ENCODE measurements around the gene MYORG.

MYORG gene

DNA sequence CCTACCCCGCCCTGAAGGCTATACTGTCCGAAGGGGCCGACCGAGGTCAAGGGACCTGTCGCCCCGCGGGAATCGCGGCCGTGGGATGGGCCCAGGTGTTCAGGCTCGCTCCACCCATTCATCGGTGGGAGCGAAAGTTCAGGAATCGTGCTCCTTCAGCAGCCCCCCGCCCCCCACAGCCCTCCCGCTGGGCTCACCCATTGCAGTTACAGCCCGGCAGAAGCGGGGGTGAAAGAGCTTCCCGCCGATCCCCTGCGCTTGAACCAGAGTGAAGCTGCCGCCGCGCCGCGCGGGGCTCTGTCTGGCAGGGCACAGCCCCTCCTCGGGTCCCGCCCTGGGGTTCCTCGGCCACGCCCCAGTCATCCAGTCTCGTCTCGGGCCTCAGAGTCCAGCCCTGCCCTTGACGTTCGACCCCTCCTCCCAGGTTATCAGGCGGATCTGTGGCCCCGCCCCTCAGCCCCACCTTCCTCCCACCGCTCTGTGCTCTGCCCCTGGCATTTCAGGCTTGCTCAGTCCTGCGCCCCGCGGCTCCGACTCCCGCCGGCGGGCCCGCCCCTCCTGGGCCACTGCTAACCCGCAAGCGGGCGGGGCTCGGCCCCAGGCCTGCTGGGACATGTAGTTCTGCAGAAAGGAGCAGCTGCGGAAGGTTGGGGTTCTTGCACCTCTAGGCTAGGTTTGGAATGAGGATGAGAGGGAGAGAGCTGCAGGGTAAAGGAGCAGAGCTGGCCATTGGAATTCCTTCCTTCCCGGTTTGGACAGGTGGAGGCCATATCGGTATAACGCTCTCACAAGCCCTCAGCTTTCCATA is at the start of gene MYORG:
Gene MYORG, minus strand, starts transcription at position 303 of the 808 bp plus-strand sequence. CDS start 3,955 bp downstream, outside the sequence.
- in situ Hi-C loops (cut with MboI; ENCODE audit: low sequenced_read_pairs) = no loop called here

DNA sequence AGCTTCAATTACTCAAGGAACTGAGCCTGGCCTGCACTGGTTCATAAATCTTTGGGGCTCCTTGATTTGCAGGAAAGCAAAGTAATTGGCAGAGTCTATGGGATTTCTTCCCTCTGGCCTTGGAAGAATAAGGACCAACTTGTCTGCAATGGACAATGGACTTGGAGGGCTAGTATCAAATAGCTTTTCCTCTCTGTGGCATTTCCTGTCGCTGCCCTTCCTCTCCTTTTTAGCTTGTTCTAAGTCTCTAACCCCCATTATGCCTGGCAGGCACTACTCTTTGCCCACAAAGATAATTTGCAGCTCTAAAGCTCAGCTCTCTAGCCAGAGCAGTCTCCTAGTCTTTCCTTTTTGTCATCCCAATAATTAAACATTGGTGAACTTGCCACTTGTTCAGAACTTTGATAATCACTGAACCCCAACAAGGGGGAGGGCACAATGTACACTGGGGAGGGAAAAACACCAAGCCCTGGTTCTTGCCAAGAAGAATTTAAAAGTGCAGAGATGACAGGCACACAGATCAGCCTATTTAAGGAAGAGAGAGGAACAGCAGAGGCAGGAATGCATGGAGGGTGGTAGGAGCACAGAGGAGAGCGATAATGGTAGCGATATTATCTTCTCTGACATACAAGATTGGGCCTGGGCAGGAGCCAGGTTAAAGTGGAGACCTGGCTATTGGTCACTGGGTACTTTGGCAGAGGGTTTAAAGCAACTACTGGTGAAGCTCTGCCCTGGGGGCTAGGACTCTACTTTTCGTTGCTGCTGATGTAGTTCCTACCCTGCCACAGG is 43.2 kb upstream of the MYORG start:
- in situ Hi-C loops (cut with MboI; ENCODE audit: low sequenced_read_pairs) = no loop called here

DNA sequence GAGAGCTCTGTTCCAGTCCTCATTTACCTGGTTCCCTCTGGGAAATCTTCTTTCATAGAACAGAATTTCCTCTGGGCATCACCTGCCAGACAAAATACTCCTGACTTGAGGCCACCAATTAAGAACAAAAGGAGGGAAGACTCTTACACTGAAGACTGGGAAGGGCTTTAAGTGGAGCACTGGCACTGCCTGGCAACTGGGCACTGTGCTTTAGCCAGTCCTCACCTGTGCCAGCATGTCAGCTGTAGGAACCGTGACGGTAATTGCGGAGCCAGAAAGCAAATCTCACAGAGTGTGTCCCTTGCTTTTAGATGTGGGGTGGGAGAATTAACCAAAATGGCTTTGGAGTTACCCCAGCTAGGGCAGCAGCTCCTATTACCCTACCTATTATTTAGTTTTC is 41.0 kb upstream of the MYORG start:
- in situ Hi-C loops (cut with MboI; ENCODE audit: low sequenced_read_pairs) = no loop called here

DNA sequence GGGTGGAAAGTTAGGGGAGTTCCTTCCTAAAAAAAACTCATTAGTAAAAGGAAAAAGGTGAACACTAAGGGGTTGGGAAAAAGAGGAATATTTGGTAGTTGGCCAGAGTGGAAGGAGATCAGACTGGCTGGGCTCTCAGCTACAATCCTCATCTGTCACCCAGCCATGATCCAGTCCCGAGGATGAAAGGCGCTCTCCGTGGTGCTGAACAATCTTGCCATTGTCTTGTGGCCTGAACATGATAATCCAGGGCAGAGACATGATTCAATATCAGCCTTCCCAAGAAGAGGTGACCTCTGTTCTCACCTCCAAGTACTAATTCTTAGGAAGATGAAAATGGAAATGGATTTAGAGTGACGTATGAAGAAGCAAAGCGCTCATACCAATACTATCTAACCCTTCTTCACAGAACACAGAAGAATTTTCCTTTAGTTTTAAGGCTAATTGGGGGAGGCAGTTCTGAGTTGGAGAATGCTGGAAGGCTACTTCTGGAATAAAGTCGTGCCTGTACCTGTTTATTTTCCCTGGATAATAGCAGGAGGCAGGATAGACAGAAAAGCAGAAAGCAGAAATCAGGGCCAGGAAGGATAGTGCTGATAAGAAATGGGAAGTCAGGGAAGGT is 36.6 kb upstream of the MYORG start:
- in situ Hi-C loops (cut with MboI; ENCODE audit: low sequenced_read_pairs) = no loop called here

GRCh38 chr9:34412336-34412735 is 35.6 kb upstream of the MYORG start:
- in situ Hi-C loops (cut with MboI; ENCODE audit: low sequenced_read_pairs) = no loop called here

DNA sequence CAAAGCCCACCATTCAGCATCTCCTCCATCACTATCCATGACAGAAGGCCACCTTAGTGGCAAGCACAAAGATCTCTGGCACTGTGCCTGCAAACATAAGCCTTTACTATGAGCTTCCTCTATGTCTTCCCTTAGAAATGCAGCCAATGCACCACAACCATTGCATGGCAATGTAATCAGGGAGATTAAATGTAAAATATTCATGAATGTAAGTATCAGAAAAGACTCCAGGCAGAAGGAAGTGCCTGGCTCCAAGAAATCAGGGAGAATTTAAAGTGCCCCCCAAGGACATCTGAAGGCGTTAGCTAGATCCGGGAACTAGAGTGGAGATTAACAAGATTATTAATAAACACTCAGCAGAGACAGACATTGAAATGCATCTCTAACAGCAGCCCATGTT is 32.5 kb upstream of the MYORG start:
- in situ Hi-C loops (cut with MboI; ENCODE audit: low sequenced_read_pairs) = no loop called here

DNA sequence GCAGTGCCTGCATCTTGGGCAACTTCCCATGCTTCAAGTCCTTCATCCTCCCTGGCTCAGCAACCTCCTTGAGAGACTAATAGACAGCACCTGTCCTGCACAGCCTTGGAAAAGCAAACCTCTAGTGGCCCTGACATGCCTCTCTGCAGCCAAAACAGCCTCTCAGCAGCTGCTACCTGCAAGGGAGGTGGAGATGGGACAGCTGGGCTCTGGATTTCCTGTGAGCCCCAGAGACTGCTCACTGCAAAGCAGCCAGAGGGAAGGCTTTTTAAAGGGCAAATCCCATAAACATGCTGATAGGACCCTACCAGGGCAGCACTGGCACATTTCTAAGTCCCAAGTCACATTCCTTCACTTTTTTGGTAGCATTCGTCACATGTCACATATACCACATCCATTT is 31.5 kb upstream of the MYORG start:
- in situ Hi-C loops (cut with MboI; ENCODE audit: low sequenced_read_pairs) = no loop called here

DNA sequence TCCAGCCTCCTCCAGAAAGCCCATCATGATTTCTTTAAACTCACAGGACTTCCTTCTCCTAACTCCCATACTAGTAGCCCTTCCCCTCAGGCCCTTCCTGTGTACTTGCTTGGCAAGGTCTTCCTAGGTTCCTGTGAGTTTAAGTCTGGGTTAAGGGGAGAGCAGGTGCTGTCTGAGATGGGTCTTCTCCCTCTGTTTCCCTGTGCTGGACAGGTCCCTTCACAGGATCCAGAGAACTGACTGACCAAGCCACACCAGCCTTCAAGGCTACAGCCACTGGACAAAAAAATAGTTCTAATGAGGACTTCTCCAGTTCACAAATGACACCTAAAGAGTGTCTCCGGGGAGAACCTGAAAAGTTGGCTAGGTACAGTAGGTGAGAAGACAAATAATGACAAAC is 29.5 kb upstream of the MYORG start:
- in situ Hi-C loops (cut with MboI; ENCODE audit: low sequenced_read_pairs) = no loop called here

DNA sequence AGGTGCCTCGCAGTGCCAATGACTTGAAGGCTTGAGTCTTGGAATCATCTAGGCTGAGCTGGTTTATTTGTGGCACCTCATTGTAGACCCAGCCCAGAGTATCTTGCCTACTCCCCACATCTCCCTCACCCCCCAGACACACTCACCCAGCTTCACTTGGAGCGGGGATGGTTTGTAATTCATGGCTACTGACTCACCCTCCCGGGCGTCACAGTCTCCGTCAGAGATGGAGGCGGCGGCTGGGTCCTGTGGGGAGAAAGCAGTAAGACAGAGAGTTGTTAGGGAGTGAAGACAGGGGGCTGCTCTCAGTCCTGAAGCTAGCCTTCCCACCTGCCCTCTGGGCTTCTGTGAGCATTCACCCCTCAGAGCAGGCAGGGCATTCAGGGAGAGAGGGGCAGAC is 29.0 kb upstream of the MYORG start:
- in situ Hi-C loops (cut with MboI; ENCODE audit: low sequenced_read_pairs) = no loop called here

DNA sequence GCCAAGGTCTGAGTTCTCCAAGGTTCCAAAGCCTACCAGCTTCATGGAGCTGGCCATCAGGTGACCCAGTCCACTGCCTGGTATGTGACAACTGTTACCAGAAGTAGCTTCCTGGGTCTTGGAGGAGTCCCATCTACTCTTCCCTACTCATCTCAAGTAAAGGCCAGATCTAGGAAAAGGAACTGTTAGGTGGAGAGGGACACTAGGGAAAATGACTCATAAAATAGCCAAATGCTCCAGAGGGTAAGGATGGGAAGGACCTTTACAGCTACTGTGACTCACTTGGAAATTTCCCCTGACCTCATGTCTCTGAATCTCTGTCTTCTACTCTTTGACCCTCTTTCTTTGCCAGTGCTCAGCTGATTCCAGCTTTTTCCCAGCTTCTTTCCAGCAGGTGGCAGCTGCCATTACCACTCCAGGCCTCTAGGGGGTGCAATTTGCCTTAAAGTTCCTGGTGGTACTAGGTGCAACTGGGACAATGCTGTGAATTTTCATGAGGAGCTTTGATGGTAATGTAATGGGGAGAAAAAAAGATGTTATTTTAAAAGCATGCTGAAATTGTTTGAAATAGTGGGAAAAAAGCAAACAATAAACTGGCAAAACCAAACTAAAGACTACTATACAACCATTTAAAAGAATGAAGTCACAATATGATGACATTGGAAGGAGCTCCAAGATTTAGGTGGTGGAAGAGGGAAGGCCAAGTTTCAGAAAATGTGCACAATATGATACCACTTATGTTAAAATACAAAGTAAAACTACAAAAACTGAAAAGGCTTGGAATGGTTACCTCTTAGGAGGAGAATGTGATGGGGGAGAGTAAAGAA is 27.1 kb upstream of the MYORG start:
- in situ Hi-C loops (cut with MboI; ENCODE audit: low sequenced_read_pairs) = no loop called here

GRCh38 chr9:34400686-34401602 is 24.2 kb upstream of the MYORG start:
- in situ Hi-C loops (cut with MboI; ENCODE audit: low sequenced_read_pairs) = no loop called here

DNA sequence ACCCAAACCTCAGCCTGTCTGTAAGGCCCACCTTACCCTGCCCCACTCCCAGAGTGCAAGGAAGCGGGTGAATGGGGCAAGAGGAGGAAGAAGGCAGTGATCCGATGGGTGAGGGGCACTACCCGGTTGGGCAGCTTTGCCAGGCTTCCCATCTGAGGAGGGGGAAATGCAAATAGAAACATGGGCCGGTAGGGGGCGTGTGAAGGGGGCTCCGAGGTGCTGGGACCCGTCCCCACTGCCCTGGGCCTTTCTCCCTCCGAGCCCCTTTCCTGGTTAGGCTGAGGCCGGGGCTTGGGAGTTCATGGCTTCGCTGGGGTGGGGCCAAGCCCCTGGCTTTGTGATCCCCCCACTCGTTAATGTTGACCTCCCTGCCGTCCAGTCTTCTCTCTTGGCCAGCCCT is 23.6 kb upstream of the MYORG start:
- in situ Hi-C loops (cut with MboI; ENCODE audit: low sequenced_read_pairs) = no loop called here

- in situ Hi-C loops (cut with MboI; ENCODE audit: low sequenced_read_pairs) = no loop called here
Measured at GRCh38 chr9:34399729-34400128, 23.0 kb upstream of the MYORG start.

DNA sequence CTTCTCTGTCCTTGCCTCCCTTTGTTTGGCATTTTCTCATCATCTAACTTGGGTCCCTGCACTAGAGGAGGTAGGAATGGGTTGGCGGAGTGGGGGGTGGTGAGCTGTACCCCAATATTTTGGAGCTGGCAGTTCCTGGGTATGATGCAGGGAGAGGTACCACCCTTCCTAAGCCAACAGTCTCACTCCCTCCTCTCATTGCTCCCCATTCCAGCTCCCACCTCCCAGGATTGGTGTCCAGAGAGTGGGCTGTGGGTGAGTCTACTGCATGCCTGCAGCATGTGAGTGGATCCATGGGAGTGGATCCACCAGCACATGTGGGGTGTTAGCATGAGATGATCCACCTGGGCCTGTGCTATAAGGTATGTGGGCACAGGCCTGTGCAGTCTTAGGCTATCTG is 22.2 kb upstream of the MYORG start:
- in situ Hi-C loops (cut with MboI; ENCODE audit: low sequenced_read_pairs) = no loop called here

DNA sequence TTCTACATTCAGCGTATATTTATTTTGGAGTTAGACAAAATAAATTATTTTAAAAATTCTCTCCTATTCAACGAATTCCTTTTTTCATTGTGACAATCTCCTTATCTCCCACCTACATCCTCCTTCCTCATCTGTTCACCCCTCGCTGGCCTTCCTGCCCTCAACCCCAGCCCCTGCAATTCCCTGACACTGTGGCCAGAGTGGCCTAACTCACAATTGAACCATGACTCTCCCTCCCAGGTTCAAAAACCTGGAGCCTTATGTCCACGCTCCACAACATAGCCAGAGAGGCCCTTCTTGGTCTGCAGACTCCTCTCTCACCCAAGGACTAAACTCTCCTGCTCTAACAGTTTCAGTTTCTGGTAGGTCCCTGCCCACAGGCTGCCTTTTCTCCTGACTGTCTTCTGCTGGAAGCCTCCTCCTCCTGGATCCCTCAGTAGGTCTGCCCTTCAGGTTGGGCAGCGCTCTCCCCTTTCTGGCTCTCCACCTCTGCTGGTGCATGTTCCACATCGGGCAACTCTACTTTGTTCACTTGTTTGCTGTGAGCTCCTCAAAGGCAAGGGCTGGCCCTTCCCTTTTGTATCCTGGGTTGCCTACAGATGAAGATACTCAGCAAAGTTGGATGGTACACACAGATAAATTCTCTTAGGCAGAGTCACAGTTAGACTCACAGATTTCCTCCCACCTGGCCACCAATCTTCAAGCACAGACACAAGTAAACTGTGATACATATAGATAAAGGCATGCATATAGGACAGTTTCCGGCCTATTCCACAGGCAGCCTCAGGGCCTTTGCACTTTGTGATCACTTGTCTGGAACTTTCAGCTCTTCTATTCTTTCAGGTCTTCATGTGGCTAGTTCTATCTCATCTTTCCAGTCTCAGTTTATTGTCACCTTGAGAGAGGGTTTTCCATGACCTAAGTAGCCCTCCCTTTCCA is 19.8 kb upstream of the MYORG start:
- in situ Hi-C loops (cut with MboI; ENCODE audit: low sequenced_read_pairs) = no loop called here

- in situ Hi-C loops (cut with MboI; ENCODE audit: low sequenced_read_pairs) = no loop called here
Measured at GRCh38 chr9:34392511-34392910, 15.8 kb upstream of the MYORG start.

DNA sequence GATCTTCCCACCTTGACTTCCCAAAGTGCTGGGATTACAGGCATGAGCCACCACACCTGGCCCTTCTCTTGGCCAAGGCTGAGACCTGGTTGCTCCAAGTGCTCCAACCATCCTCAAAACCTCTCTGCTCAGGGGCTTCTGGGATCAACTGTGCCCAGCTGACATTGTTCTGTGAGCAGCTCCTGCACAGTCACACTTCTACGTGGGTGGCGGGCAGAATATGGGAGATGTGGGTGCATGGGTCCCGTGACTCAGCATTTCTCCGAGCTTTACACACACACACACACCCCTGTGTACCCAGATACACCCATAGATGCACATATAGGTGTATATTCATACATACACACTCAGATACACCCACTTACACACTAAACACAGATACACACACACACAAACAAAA is 10.5 kb upstream of the MYORG start:
- in situ Hi-C loops (cut with MboI; ENCODE audit: low sequenced_read_pairs) = no loop called here

DNA sequence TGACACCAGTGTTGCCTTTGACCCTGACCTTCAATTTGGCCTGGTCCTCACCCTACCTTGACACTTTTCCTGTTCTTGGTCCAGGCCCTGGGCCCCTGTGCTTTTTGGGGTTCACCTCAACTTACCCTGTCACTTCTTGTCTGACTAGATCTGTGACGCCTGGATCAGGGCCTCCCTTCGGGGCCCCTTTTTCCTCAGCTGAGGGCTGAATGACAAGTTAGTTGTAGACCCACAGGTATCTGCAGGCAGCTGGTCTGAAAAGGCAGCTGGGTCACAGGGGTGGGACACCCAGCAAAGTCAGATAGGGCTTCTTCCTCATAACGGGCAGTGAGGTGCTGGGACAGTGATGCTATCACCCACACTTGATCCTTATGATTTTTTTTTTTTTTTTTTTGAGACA is 10.0 kb upstream of the MYORG start:
- in situ Hi-C loops (cut with MboI; ENCODE audit: low sequenced_read_pairs) = no loop called here

Data from HL-60/S4 treated with phorbol 12-myristate 13-acetate at 8.2 ng/mL for 4 days and 3 days (cell line).